22Rv1 (cell line): Measurements from ENCODE around the gene SYNE2.

Source experiments
- ZFX ChIP-seq: fragments of 450-650 bp; IDR thresholded peaks from 2 replicates; pipeline ENCODE4 v1.6.1; 2017; ENCODE audit warnings: antibody characterized with exemption, borderline replicate concordance
- TF ChIP-seq, protein P1 (sequence below): fragments of 450-650 bp; IDR thresholded peaks from 2 replicates; pipeline ENCODE4 v1.5.1; 2017; ENCODE audit warnings: mild to moderate bottlenecking

- TF ChIP-seq, protein P1, sequence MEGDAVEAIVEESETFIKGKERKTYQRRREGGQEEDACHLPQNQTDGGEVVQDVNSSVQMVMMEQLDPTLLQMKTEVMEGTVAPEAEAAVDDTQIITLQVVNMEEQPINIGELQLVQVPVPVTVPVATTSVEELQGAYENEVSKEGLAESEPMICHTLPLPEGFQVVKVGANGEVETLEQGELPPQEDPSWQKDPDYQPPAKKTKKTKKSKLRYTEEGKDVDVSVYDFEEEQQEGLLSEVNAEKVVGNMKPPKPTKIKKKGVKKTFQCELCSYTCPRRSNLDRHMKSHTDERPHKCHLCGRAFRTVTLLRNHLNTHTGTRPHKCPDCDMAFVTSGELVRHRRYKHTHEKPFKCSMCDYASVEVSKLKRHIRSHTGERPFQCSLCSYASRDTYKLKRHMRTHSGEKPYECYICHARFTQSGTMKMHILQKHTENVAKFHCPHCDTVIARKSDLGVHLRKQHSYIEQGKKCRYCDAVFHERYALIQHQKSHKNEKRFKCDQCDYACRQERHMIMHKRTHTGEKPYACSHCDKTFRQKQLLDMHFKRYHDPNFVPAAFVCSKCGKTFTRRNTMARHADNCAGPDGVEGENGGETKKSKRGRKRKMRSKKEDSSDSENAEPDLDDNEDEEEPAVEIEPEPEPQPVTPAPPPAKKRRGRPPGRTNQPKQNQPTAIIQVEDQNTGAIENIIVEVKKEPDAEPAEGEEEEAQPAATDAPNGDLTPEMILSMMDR, result no peak
- no peak for TF ChIP-seq ZFX
Measured at GRCh38 chr14:63952053-63952932, 99.5 kb downstream of the SYNE2 start.
